MM.1S (cell line): Measurements from ENCODE around the gene GRIN3B.

Experiments used
- CTCF ChIP-seq: fragments of 300-600 bp; sonication (generic); IDR thresholded peaks from 2 replicates; pipeline ENCODE4 v1.5.1; 2016; ENCODE audit warnings: antibody characterized with exemption, low read length, mixed read lengths
- EZH2phosphoT487 ChIP-seq: fragments of 300-600 bp; sonication (generic); IDR thresholded peaks from 2 replicates; pipeline ENCODE4 v1.6.1; 2018; ENCODE audit warnings: antibody characterized with exemption, low read length

- TF ChIP-seq CTCF (no peak), EZH2phosphoT487 (no peak)
Measured at GRCh38 chr19:971795-972194, 28.4 kb upstream of the GRIN3B start.
